Hepatocyte (in vitro differentiated cells): ENCODE data around the gene CNTNAP2. TPM values are rescaled to one million over a fixed set of nuclear protein-coding genes. Genes with fewer than 3 reads are reported as not detected.

Experiments
- DNase-seq: peaks from one replicate; pipeline ENCODE4 v3.0.0-alpha.2; 2016; ENCODE audit warnings: low spot score
- H2AFZ ChIP-seq: fragments of 200-600 bp; sonication (generic); 2 replicates; pipeline ENCODE4 v1.6.0; 2016; ENCODE audit warnings: antibody characterized with exemption, mild to moderate bottlenecking
- H3K27ac ChIP-seq: fragments of 200-600 bp; sonication (generic); 2 replicates; pipeline ENCODE4 v1.5.1; 2016; ENCODE audit warnings: mild to moderate bottlenecking
- H3K27me3 ChIP-seq: fragments of 200-600 bp; sonication (generic); 2 replicates; pipeline ENCODE4 v1.6.1; 2016
- H3K36me3 ChIP-seq: fragments of 200-600 bp; sonication (generic); replicated peaks from 2 replicates; pipeline ENCODE4 v1.5.1; 2016; ENCODE audit warnings: low read depth; ENCODE audit not compliant: insufficient read depth
- H3K4me1 ChIP-seq: fragments of 200-600 bp; sonication (generic); 2 replicates; pipeline ENCODE4 v1.5.1; 2016; ENCODE audit warnings: mild to moderate bottlenecking, moderate library complexity; ENCODE audit not compliant: insufficient read depth
- H3K4me2 ChIP-seq: fragments of 200-600 bp; sonication (generic); 2 replicates; pipeline ENCODE4 v1.6.0; 2016
- H3K4me3 ChIP-seq: fragments of 200-600 bp; sonication (generic); 2 replicates; pipeline ENCODE4 v1.5.1; 2016; ENCODE audit warnings: mild to moderate bottlenecking
- H3K79me2 ChIP-seq: fragments of 200-600 bp; sonication (generic); 2 replicates; pipeline ENCODE4 v1.6.0; 2017; ENCODE audit warnings: mild to moderate bottlenecking
- H3K9me2 ChIP-seq: fragments of 200-600 bp; sonication (generic); replicated peaks from 2 replicates; pipeline ENCODE4 v1.6.0; 2017; ENCODE audit warnings: mild to moderate bottlenecking; ENCODE audit not compliant: insufficient read depth
- H3K9me3 ChIP-seq: fragments of 200-600 bp; sonication (generic); 2 replicates; pipeline ENCODE4 v1.5.1; 2016; ENCODE audit warnings: low read depth, mild to moderate bottlenecking
- H4K20me1 ChIP-seq: fragments of 200-600 bp; sonication (generic); 2 replicates; pipeline ENCODE4 v1.6.0; 2016; ENCODE audit warnings: mild to moderate bottlenecking; ENCODE audit not compliant: insufficient read depth, poor library complexity, severe bottlenecking
- CTCF ChIP-seq: fragments of 200-600 bp; sonication (generic); IDR thresholded peaks from 2 replicates; pipeline ENCODE4 v1.5.1; 2016; ENCODE audit warnings: antibody characterized with exemption, mild to moderate bottlenecking; ENCODE audit not compliant: poor library complexity
- EZH2 ChIP-seq: fragments of 200-600 bp; sonication (generic); IDR thresholded peaks from 2 replicates; pipeline ENCODE4 v1.6.1; 2016; ENCODE audit warnings: antibody characterized with exemption, mild to moderate bottlenecking, borderline replicate concordance
- EZH2phosphoT487 ChIP-seq: fragments of 200-600 bp; sonication (generic); IDR thresholded peaks from one replicate; pipeline ENCODE4 v1.6.1; 2018; ENCODE audit warnings: antibody characterized with exemption, mild to moderate bottlenecking, low read depth, moderate library complexity; ENCODE audit not compliant: unreplicated experiment, severe bottlenecking
- WGBS: methylation state at CpG from one replicate; pipeline ENCODE4 v1.1.6; 2016; ENCODE audit warnings: low lambda C conversion rate; ENCODE audit errors: missing lambda C conversion rate; 5-methylcytosine and 5-hydroxymethylcytosine counted together
- polyA plus RNA-seq: library from polyadenylated mRNA; unstranded; fragments of >200 nt; fragmentation: Nextera tagmentation; extraction: Ambion mirVana; gene quantifications from 2 replicates; pipeline ENCODE4 v1.2.1, GENCODE V29; 2016
- total RNA-seq: library from RNA; depleted of rRNA; stranded (reverse); fragments of >200 nt; gene quantifications from 2 replicates; pipeline ENCODE4 v1.2.3, GENCODE V29; 2014

CNTNAP2 gene
- total and polyA plus RNA-seq, 2 experiments from 2014 or later: 7.5 to 14.7 TPM

DNA sequence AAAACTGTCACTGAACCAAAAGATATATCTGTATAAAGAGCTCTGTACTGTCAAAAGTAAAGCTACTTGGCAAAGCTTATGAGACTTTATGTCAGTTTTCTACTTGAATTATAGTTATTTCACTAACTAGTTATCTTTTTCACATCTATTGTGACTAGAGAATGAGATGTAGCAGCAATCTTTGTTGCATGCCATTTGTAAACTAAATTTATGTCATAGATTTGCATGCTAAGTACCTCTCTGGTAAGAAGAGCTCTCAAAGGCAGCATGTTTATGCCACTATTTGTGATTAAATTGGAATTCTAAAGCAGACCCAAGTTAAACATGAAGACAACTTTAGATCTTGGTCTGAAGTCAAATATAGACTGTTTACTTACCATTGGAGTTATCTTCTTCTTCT lies 300.6 kb downstream of the CNTNAP2 start:
- Histone ChIP-seq H2AFZ (no peak overlapping the region), H3K9me3 (no peaks in the 10 kb centered on the region), H3K36me3 (no peaks in the 10 kb centered on the region), H3K9me2 (no peaks in the 10 kb centered on the region), H4K20me1 (no peaks in the 10 kb centered on the region), H3K4me3 (no peak overlapping the region), H3K4me2 (no peak overlapping the region), H3K79me2 (no peaks in the 10 kb centered on the region), H3K4me1 (no peaks in the 10 kb centered on the region), H3K27ac (no peak overlapping the region), H3K27me3 (no peaks in the 10 kb centered on the region)
- DNase-seq: no peak
- TF ChIP-seq EZH2 (no peak), CTCF (no peak), EZH2phosphoT487 (no peak)

GRCh38 chr7:146423446-146423845 lies 306.8 kb downstream of the CNTNAP2 start:
- TF ChIP-seq EZH2phosphoT487: no peak
- TF ChIP-seq CTCF: no peak
- TF ChIP-seq EZH2: no peak
- 95% methylated on average over 1 of the region's 1 CpG for WGBS
- no peak overlapping the region for H3K4me2 ChIP-seq
- no peak overlapping the region for H2AFZ ChIP-seq
- no peaks in the 10 kb centered on the region for H3K36me3 ChIP-seq
- H3K27ac ChIP-seq: no peak overlapping the region
- H3K4me3 ChIP-seq: no peak overlapping the region
- DNase-seq: no peak
- H4K20me1 ChIP-seq: no peaks in the 10 kb centered on the region
- H3K27me3 ChIP-seq: no peaks in the 10 kb centered on the region
- H3K79me2 ChIP-seq: no peaks in the 10 kb centered on the region
- no peaks in the 10 kb centered on the region for H3K9me3 ChIP-seq
- H3K9me2 ChIP-seq: no peaks in the 10 kb centered on the region
- no peaks in the 10 kb centered on the region for H3K4me1 ChIP-seq

GRCh38 chr7:146424084-146424483 lies 307.5 kb downstream of the CNTNAP2 start:
- no peak overlapping the region for H3K4me3 ChIP-seq
- H3K9me2 ChIP-seq: no peaks in the 10 kb centered on the region
- H2AFZ ChIP-seq: no peak overlapping the region
- no peaks in the 10 kb centered on the region for H3K9me3 ChIP-seq
- WGBS: 81% methylated on average over 6 of the region's 6 CpGs
- no peaks in the 10 kb centered on the region for H3K36me3 ChIP-seq
- no peak overlapping the region for H3K27ac ChIP-seq
- no peak overlapping the region for H3K4me2 ChIP-seq
- DNase-seq: no peak
- H4K20me1 ChIP-seq: no peaks in the 10 kb centered on the region
- H3K4me1 ChIP-seq: no peaks in the 10 kb centered on the region
- no peaks in the 10 kb centered on the region for H3K79me2 ChIP-seq
- no peak for TF ChIP-seq EZH2phosphoT487
- TF ChIP-seq CTCF: no peak
- TF ChIP-seq EZH2: no peak
- no peaks in the 10 kb centered on the region for H3K27me3 ChIP-seq

DNA sequence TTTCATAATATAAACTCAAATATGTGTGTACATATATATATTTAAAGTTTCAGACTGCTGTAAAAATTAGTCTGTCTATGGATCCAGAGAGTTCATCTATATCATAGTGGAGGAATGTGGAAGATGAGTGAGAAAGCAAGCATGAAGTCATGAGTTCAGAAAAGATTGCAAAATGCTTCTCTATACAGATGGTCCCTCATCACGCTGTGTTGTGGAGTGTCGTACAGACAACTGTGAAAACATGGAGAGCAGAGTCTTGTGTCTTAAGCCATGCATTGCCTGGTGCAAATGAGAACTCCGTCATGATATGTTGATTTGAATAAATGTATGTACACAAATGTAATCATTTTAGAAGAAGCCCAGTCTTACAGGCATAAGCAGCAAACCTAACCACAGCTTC lies 316.9 kb downstream of the CNTNAP2 start:
- DNase-seq: no peak
- Histone ChIP-seq H3K4me1 (no peaks in the 10 kb centered on the region), H3K27me3 (no peaks in the 10 kb centered on the region), H3K27ac (no peak overlapping the region), H2AFZ (no peak overlapping the region), H3K79me2 (no peaks in the 10 kb centered on the region), H4K20me1 (no peaks in the 10 kb centered on the region), H3K9me3 (no peaks in the 10 kb centered on the region), H3K4me3 (no peak overlapping the region), H3K9me2 (no peaks in the 10 kb centered on the region), H3K36me3 (no peaks in the 10 kb centered on the region), H3K4me2 (no peak overlapping the region)
- 90% methylated on average over 3 of the region's 3 CpGs for WGBS
- TF ChIP-seq CTCF (no peak), EZH2 (no peak)
